Lower leg skin (tissue), 4 donors: ENCODE measurements around the gene AP4E1. TPM values are rescaled to one million over a fixed set of nuclear protein-coding genes. Genes with fewer than 3 reads are reported as not detected.
"Not testable (repeated sequence)": the region's sequence is repeated elsewhere in the genome, so short reads cannot be mapped to it uniquely, and the experiment has no call there.

Experiments
- DNase-seq, 2 donors: peaks; one replicate each; pipeline ENCODE4 v3.0.0-alpha.2; 2019; ENCODE audit warnings: low spot score in 2 of 2
- H3K4me3 ChIP-seq: fragments of 200-600 bp; sonication (generic); 2 replicates; pipeline ENCODE4 v1.5.1; 2017; ENCODE audit warnings: mild to moderate bottlenecking, low read depth; ENCODE audit not compliant: poor library complexity, severe bottlenecking
- POLR2A ChIP-seq, 2 donors: fragments of 450-650 bp; IDR thresholded peaks; one replicate each; pipeline ENCODE4 v1.6.1; 2016 to 2017; ENCODE audit warnings: antibody characterized with exemption in 2 of 2, mild to moderate bottlenecking in 1 of 2, moderate library complexity in 1 of 2
- WGBS, 2 donors: methylation state at CpG; one replicate each; pipeline ENCODE4 v1.1.5; 2018; 5-methylcytosine and 5-hydroxymethylcytosine counted together
- intact Hi-C: fragments of 100-400 bp; cut with DNase I; formaldehyde crosslinking; loops from one replicate; pipeline ENCODE4 v1.15.0; 2023; ENCODE audit warnings: low total_unique reads
- total RNA-seq, 4 donors: library from RNA; depleted of rRNA; stranded (reverse); fragments of >200 nt; gene quantifications; one replicate each; pipeline ENCODE4 v1.1.0, GENCODE V29; 2016
- TF ChIP-seq, protein P1 (sequence below), 3 donors: fragments of 450-650 bp; IDR thresholded peaks; one replicate each; pipeline ENCODE4 v1.5.1; 2016; ENCODE audit warnings: antibody characterized with exemption in 3 of 3, mild to moderate bottlenecking in 3 of 3, moderate library complexity in 2 of 3

Gene AP4E1
- total RNA-seq, 4 donors from 2014 or later: 13.6 to 18.2 (median 15.2) TPM

DNA sequence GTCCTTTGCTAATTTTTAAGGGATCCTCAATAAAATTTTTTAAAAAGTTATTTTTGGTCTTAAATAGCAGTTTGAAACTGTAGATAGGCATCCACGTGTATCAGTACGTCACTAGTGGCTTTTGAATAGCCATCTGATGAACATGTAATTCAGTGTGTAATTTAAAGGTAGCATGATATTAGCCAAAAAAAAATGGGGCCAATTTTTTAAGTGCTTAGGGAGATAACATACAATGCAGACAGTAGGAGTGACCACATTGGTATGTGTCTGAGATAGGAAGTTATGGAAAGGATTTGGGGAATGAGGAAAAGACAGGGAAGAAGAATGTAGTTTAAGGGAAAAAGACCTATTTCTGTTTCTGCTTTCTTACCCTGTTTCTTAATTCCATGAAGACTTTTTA, 2.5 kb downstream of the AP4E1 start:
- no peak overlapping the region for H3K4me3 ChIP-seq
- no peak for TF ChIP-seq POLR2A (IDR thresholded peaks at IDR 0.05)
- TF ChIP-seq, protein P1, sequence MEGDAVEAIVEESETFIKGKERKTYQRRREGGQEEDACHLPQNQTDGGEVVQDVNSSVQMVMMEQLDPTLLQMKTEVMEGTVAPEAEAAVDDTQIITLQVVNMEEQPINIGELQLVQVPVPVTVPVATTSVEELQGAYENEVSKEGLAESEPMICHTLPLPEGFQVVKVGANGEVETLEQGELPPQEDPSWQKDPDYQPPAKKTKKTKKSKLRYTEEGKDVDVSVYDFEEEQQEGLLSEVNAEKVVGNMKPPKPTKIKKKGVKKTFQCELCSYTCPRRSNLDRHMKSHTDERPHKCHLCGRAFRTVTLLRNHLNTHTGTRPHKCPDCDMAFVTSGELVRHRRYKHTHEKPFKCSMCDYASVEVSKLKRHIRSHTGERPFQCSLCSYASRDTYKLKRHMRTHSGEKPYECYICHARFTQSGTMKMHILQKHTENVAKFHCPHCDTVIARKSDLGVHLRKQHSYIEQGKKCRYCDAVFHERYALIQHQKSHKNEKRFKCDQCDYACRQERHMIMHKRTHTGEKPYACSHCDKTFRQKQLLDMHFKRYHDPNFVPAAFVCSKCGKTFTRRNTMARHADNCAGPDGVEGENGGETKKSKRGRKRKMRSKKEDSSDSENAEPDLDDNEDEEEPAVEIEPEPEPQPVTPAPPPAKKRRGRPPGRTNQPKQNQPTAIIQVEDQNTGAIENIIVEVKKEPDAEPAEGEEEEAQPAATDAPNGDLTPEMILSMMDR (IDR thresholded peaks at IDR 0.05): no peak
- 60 to 73% methylated on average over 2 of the region's 2 CpGs for WGBS, 2 donors
- no peak for DNase-seq
- intact Hi-C loops: no loop called here

DNA sequence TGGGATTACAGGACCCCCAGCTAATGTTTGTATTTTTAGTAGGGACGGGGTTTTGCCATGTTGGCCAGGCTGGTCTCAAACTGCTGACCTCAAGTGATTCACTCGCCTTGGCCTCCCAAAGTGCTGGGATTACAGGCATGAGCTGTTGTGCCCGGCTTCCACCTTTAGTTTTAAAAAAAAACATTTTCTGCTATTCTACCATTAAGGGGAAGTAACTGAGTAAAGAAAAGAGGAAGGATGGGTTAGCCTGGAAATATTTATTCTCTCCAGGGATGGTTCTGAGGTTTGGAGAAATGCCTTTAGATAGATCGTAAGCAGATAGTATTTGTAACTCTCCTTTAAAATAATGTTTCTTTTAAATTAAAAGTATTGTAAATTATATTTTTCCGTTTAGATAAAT, 3.1 kb downstream of the AP4E1 start:
- no peak for DNase-seq
- TF ChIP-seq, protein P1 (IDR thresholded peaks at IDR 0.05): no peak
- TF ChIP-seq POLR2A (IDR thresholded peaks at IDR 0.05): no peak
- 69 to 86% methylated on average over 5 of the region's 5 CpGs for WGBS, 2 donors
- no peak overlapping the region for H3K4me3 ChIP-seq
- intact Hi-C loops: no loop called here

DNA sequence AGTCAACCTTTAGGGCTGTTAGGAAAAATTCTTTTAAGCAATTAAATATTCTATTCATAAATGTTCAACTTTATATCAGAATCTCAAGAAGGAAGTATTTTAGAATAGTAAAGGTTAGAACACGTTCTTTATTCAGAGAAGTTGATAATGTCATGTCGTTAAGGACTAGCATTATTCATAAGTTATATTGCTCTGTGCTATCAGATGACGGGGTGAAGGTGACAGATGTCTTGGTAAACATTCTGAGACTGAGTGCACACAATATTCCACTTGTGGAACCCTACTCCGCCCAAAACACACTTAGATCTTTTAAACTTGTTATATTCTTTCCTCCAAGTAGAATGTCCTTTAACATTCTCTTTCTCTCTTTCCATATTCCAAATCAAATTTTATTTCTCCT, 7.9 kb downstream of the AP4E1 start:
- intact Hi-C loops: no loop called here
- TF ChIP-seq, protein P1 (IDR thresholded peaks at IDR 0.05): no peak
- TF ChIP-seq POLR2A (IDR thresholded peaks at IDR 0.05): no peak
- no peak for DNase-seq
- no peak overlapping the region for H3K4me3 ChIP-seq
- 86 to 87% methylated on average over 4 of the region's 4 CpGs for WGBS, 2 donors

DNA sequence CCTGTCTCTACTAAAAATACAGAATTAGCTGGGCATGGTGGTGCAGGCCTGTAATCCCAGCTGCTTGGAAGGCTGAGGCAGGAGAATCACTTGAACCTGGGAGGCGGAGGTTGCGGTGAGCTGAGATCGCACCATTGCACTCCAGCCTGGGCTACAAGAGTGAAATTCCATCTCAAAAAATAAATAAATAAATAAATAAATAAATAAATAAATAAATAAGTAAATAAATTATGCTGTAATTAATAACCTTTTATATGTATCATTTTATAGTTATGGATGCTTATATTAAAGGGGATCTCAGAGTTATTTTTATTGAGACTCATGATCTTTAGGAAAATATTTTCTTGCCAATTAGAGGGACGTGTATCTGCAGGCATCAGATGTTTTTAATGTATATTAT, 10.9 kb downstream of the AP4E1 start:
- 94 to 99% methylated on average over 4 of the region's 4 CpGs for WGBS, 2 donors
- intact Hi-C loops, DNase-seq, H3K4me3 ChIP-seq: not testable (repeated sequence)

DNA sequence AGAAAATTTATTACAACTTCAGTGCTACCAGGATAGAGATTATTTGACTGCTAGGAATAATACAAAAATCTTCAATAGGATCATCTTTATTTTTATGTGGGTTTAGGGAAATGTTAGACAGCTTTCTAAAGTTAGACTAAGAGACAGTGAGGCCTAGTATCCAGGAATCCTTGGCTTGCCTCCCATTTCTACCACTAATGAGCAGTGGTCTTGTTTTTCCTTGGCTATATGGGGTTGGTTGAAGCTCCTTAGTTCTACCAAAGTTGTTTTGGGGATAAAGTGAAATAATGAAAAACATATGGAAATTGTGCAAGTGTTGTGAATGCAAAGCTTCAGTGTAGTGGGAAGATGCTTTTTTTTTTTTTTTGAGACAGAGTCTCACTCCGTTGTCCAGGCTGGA, 16.8 kb downstream of the AP4E1 start:
- intact Hi-C loops: no loop called here
- DNase-seq: no peak
- TF ChIP-seq, protein P1 (IDR thresholded peaks at IDR 0.05): no peak
- TF ChIP-seq POLR2A (IDR thresholded peaks at IDR 0.05): no peak
- H3K4me3 ChIP-seq: no peak overlapping the region
- WGBS, 2 donors: 79 to 86% methylated on average over 1 of the region's 1 CpG

DNA sequence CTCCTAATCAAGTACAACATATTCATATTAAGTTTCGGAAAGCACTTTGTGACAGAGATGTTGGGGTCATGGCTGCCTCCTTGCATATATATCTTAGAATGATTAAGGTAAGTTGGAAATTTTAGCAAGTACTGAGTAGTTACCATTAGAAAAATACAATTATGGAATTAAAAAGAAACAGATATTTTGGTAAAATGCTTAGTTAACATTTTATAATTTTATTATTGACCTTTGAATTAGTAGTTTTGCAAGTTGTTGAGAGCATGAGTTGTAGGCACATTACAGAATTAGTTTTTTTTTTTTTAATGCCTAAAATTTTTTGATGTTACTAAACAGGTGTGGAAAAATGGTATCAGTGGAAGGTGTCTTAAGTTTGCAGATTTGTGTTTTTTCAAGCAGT, 20.6 kb downstream of the AP4E1 start:
- DNase-seq: no peak
- H3K4me3 ChIP-seq: no peak overlapping the region
- WGBS, 2 donors: 98 to 100% methylated on average over 1 of the region's 1 CpG
- no peak for TF ChIP-seq POLR2A (IDR thresholded peaks at IDR 0.05)
- TF ChIP-seq, protein P1 (IDR thresholded peaks at IDR 0.05): no peak
- intact Hi-C loops: no loop called here
